CD4-positive, alpha-beta T cell treated with Interleukin-17A for 4 hours (primary cell): Measurements from ENCODE around the gene FAM133A.

Experiments used
- DNase-seq: peaks from one replicate; pipeline ENCODE4 v3.0.0-alpha.2; 2020; ENCODE audit warnings: mixed read lengths

Gene FAM133A

GRCh38 chrX:93673869-93674271, at the start of gene FAM133A:
Gene FAM133A (plus strand): TSS chrX:93674206. CDS start chrX:93709420, 35,214 bp downstream.
- no peak for DNase-seq

GRCh38 chrX:93637591-93637990, 36.4 kb upstream of the FAM133A start:
- DNase-seq, result no peak

- no peak for DNase-seq
Observed at GRCh38 chrX:93649381-93649780, 24.6 kb upstream of the FAM133A start.

GRCh38 chrX:93660575-93660974, 13.4 kb upstream of the FAM133A start:
- no peak for DNase-seq

- peak; percentile 68 for DNase-seq
Observed at GRCh38 chrX:93673056-93673868, 744 bp upstream of the FAM133A start, which contains the start of gene NAP1L3. Gene NAP1L3 (minus strand): TSS chrX:93673578. CDS start chrX:93673304, 274 bp downstream.

GRCh38 chrX:93695981-93696380, 22.0 kb downstream of the FAM133A start:
- no peak for DNase-seq

- DNase-seq, result no peak
Observed at GRCh38 chrX:93703701-93704100, 29.7 kb downstream of the FAM133A start.

GRCh38 chrX:93711076-93711475, 37.1 kb downstream of the FAM133A start:
- no peak for DNase-seq

GRCh38 chrX:93741811-93742210, 67.8 kb downstream of the FAM133A start:
- no peak for DNase-seq

GRCh38 chrX:93760163-93760562, 86.2 kb downstream of the FAM133A start:
- DNase-seq, result no peak
